ENCODE results near the gene AFAP1L2.

AFAP1L2 gene

GRCh38 chr10:114327537-114328440 lies 76.5 kb downstream of the AFAP1L2 start:
- no peak for DNase-seq (ENCODE audit: low read depth in 2 of 2)
- no peak overlapping the region for H3K4me3 ChIP-seq (replicated peaks in 1 of 2; ENCODE audit: low read depth in 2 of 2, low read length in 2 of 2)
- TF ChIP-seq CTCF (IDR thresholded peaks at IDR 0.05; ENCODE audit: low read depth, low read length), result no peak

DNA sequence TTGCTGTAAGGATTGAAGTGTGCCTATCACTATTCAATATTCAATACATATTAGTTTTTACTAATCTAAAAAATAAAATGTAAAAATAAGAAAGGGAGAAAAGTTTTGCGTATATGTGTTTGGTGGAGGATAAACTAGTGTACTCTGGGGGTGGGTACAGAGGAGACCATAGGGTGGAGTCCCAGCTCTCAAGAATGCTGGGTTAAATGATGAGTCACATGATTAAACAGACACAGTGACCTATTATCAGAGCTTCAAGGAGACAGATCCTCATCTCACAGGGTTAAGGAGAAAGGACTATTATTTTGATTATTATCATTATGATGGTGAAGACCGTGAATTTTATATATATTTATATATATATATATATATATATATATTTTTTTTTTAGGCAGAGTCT lies 77.5 kb downstream of the AFAP1L2 start:
- no peak for TF ChIP-seq CTCF (IDR thresholded peaks at IDR 0.05; ENCODE audit: low read depth, low read length)
- no peak for DNase-seq (ENCODE audit: low read depth in 2 of 2)

GRCh38 chr10:114323023-114323422 lies 81.3 kb downstream of the AFAP1L2 start:
- DNase-seq (ENCODE audit: low read depth in 2 of 2), result peak in 1 of 2 donors; percentile 28
- no peak overlapping the region for H3K4me3 ChIP-seq (replicated peaks in 1 of 2; ENCODE audit: low read depth in 2 of 2, low read length in 2 of 2)
- no peak for TF ChIP-seq CTCF (IDR thresholded peaks at IDR 0.05; ENCODE audit: low read depth, low read length)

More for the DNA sequence above, 77.5 kb downstream of the AFAP1L2 start:
- no peak overlapping the region for H3K4me3 ChIP-seq (replicated peaks in 1 of 2; ENCODE audit: low read depth in 2 of 2, low read length in 2 of 2)

DNA sequence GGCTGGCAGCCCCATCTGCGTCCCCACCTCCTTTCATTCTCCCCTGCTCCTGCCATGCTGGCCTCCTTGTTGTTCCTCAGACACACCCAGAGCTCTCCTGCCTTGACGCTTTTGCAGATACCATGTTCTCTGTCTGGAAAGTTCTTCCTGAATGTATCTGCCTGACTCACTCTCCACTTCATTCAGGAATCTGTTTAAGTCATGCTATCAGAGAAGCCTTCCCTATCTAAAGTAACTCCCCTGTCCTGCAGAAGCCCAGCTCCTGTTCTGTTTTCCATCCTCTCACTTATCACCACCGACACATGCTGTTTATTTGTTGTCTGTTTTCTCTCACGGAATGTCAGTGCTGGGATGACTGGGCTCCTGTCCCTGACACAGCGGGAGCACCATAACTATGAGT lies 82.0 kb downstream of the AFAP1L2 start:
- peak in 1 of 2 donors; percentile 60 for DNase-seq (ENCODE audit: low read depth in 2 of 2)
- no peak for TF ChIP-seq CTCF (IDR thresholded peaks at IDR 0.05; ENCODE audit: low read depth, low read length)
- no peak overlapping the region for H3K4me3 ChIP-seq (replicated peaks in 1 of 2; ENCODE audit: low read depth in 2 of 2, low read length in 2 of 2)

- no peak for DNase-seq (ENCODE audit: low read depth in 2 of 2)
- TF ChIP-seq CTCF (IDR thresholded peaks at IDR 0.05; ENCODE audit: low read depth, low read length), result no peak
- H3K4me3 ChIP-seq (replicated peaks in 1 of 2; ENCODE audit: low read depth in 2 of 2, low read length in 2 of 2), result no peak overlapping the region
Observed at GRCh38 chr10:114320249-114321116, 83.8 kb downstream of the AFAP1L2 start.

DNA sequence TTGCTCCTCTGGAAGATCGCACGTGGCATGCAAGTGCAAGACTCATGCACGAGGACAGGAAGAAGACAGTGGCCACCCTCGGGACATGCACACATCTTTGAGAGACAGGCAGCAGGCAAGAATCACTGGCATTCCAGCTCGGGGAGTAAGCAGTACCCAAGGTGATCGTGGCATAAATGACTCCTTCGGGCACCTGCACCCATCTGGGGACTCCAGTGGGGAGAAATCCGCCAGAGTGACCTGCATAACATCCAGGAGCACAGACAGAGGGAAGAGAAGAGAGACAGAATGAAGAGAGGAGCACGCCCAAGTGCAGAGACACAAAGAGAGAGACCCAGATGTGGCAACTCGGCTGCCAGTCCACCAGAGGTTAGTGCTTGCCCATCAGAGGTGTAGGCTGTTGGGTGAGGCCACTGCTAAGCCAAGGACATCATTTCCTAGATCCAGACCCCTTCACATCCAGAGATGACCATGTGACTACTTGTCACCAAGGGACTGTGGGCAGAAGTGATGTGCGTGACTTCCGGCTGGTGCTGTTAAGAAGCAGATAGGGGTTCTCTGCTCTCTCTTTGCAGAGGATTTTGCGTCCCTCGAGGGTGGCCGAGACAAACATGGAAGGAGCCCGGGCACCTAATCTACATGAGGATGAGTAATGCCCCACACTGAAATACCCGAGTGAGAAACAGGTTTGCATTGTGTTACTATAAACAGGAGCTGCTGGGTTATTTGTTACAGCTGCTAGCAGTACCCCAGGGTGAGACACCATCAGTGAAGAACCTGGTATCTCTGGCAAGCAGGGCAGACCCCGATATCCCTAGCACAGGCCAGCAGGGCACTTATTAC lies 84.7 kb downstream of the AFAP1L2 start:
- no peak for TF ChIP-seq CTCF (IDR thresholded peaks at IDR 0.05; ENCODE audit: low read depth, low read length)

More for the DNA sequence above, 84.7 kb downstream of the AFAP1L2 start:
- H3K4me3 ChIP-seq (replicated peaks in 1 of 2; ENCODE audit: low read depth in 2 of 2, low read length in 2 of 2), result no peak overlapping the region
- no peak for DNase-seq (ENCODE audit: low read depth in 2 of 2)
